Heart right ventricle (tissue), 16 donors: Measurements from ENCODE around the gene ECM1. TPM values are rescaled to one million over a fixed set of nuclear protein-coding genes. Genes with fewer than 3 reads are reported as not detected.

ENCODE experiments used
- ATAC-seq, 8 donors: fragments of 200-7000 bp; cut with Tn5 transposase; one replicate each; pipeline ENCODE4 v1.9.1; 2020; ENCODE audit warnings: mild to moderate bottlenecking in 8 of 8, moderate library complexity in 8 of 8, moderate number of reproducible peaks in 1 of 8
- DNase-seq, 2 donors: peaks; one replicate each; pipeline ENCODE4 v3.0.0-alpha.2; 2020
- H3K27ac ChIP-seq, 10 donors: fragments of 200-600 bp; sonication (generic) in 2 of 10; one replicate each; pipeline versions ENCODE4 v1.5.0 to v1.8.0; 2020 to 2022; ENCODE audit warnings: mild to moderate bottlenecking in 3 of 10
- H3K27me3 ChIP-seq, 7 donors: fragments of 200-600 bp; one replicate each; pipeline ENCODE4 v1.8.0; 2021 to 2022; ENCODE audit warnings: mild to moderate bottlenecking in 2 of 7
- H3K36me3 ChIP-seq, 9 donors: fragments of 200-600 bp; sonication (generic) in 1 of 9; one replicate each; pipeline versions ENCODE4 v1.5.0 to v1.8.0; 2020 to 2022; ENCODE audit warnings: mild to moderate bottlenecking in 2 of 9
- H3K4me1 ChIP-seq, 9 donors: fragments of 200-600 bp; sonication (generic) in 1 of 9; one replicate each; pipeline versions ENCODE4 v1.5.0 to v1.8.0; 2020 to 2022; ENCODE audit warnings: mild to moderate bottlenecking in 4 of 9
- H3K4me3 ChIP-seq, 10 donors: fragments of 200-600 bp; sonication (generic) in 2 of 10; one replicate each; pipeline versions ENCODE4 v1.5.0 to v1.8.0; 2020 to 2022; ENCODE audit warnings: mild to moderate bottlenecking in 7 of 10, moderate library complexity in 2 of 10
- H3K9me3 ChIP-seq, 11 donors: fragments of 200-600 bp in 10 of 11; sonication (generic) in 2 of 11; one replicate each; pipeline versions ENCODE4 v1.5.0 to v1.8.0; 2013 to 2022; ENCODE audit warnings: mild to moderate bottlenecking in 2 of 11, control low read depth in 1 of 11, moderate library complexity in 1 of 11
- WGBS, 2 donors: extraction: QIAGEN DNeasy Blood & Tissue Kit; methylation state at CpG; one replicate each; pipeline ENCODE4 v1.1.7; 2013; ENCODE audit warnings: inconsistent platforms in 1 of 2; 5-methylcytosine and 5-hydroxymethylcytosine counted together
- intact Hi-C, 10 donors: fragments of 100-400 bp; cut with DNase I; formaldehyde crosslinking; loops; one replicate each; pipeline versions ENCODE4 v1.11.1 to v1.14.2; 2022
- polyA plus RNA-seq, 2 donors: library from polyadenylated mRNA; stranded (reverse); fragments of 200-250 nt; gene quantifications; one replicate each; pipeline ENCODE4 v1.2.3, GENCODE V29; 2013
- total RNA-seq, 10 donors: library from RNA; stranded (reverse); fragmentation: NEBNext Ultra II Directional in 3 of 10; extraction: Animal tissue kit (Norgen Biotek cat#: 25700) in 3 of 10; gene quantifications; one replicate each; pipeline versions ENCODE4 v1.2.1 to v1.2.4, GENCODE V29; 2021 to 2023
- TF ChIP-seq, protein P1 (sequence below), 9 donors: fragments of 200-600 bp; sonication (generic) in 2 of 9; IDR thresholded peaks; one replicate each; pipeline versions ENCODE4 v1.5.0 to v1.8.0; 2021 to 2022; ENCODE audit warnings: antibody characterized with exemption in 9 of 9, mild to moderate bottlenecking in 5 of 9, moderate library complexity in 1 of 9
- donor health status: Arrhythmogenic right ventricular cardiomyopathy.
- donor health status: ischemic (EF 13 %, LVEDD 7.1; RV severe dilation, severe dysfunction).
- donor health status: healthy with polysubstance abuse.
- donor health status: DM: no; HTN: yes; CAD: no.
- donor health status: DM: no; HTN: no; CAD: no.
- donor health status: ischemic (EF 25% LVEDD 6.9; RV normal size, moderate dysfunction).
- donor health status: ischemic (EF 25% LVEDD 5.7; RV mildly dilated, moderate dysfunction).
- donor health status: healthy.
- donor health status: DM: yes; HTN: yes; CAD: no.
- donor health status: Ischemic cardiomyopathy.
- donor health status: ischemic (EF 35%, LVEDD 5.7; RV mildly dilated, moderate dysfunction).
- donor health status: nonischemic (EF 11% LVEDD 7.7; RV severe dilation, severe dysfunction).
- donor health status: DM: yes; HTN: yes; CAD: no.
- donor health status: PGD.
- donor health status: ischemic (EF 29% LVEDD 5.4; RV normal size, mild dysfunction).
- donor health status: nonischemic (EF 23%, LVEDD 6.1; RV moderate dilation, normal function).

Gene ECM1
- total and polyA plus RNA-seq, 12 donors = 5.8 to 28.2 (median 15.8) TPM

- no peak for DNase-seq
- intact Hi-C loops = loop anchor here in 5 of 10 donors (5.0 to 10.0 kb wide), 4 partner anchors 35 to 65 kb away; partner anchors contain the start of gene ECM1 (in 1 of the 5)
- no peak overlapping the region for H3K4me3 ChIP-seq
- H3K27ac ChIP-seq = peak overlapping the region in 6 of 10 donors; percentile 3 to 81 (median 22)
- TF ChIP-seq, protein P1, sequence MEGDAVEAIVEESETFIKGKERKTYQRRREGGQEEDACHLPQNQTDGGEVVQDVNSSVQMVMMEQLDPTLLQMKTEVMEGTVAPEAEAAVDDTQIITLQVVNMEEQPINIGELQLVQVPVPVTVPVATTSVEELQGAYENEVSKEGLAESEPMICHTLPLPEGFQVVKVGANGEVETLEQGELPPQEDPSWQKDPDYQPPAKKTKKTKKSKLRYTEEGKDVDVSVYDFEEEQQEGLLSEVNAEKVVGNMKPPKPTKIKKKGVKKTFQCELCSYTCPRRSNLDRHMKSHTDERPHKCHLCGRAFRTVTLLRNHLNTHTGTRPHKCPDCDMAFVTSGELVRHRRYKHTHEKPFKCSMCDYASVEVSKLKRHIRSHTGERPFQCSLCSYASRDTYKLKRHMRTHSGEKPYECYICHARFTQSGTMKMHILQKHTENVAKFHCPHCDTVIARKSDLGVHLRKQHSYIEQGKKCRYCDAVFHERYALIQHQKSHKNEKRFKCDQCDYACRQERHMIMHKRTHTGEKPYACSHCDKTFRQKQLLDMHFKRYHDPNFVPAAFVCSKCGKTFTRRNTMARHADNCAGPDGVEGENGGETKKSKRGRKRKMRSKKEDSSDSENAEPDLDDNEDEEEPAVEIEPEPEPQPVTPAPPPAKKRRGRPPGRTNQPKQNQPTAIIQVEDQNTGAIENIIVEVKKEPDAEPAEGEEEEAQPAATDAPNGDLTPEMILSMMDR (IDR thresholded peaks at IDR 0.05) = no peak
- H3K4me1 ChIP-seq = peaks cover 0 to 48% (median 22%) of the 10 kb centered on the region in 9 donors
- peaks cover 0 to 67% (median 27%) of the 10 kb centered on the region in 9 donors for H3K36me3 ChIP-seq
- no peaks in the 10 kb centered on the region for H3K9me3 ChIP-seq
- WGBS, 2 donors = 88 to 93% methylated on average over 10 of the region's 10 CpGs
- peak in 4 of 8 donors; percentile 10 to 39 (median 18) for ATAC-seq
- no peaks in the 10 kb centered on the region for H3K27me3 ChIP-seq
Measured at GRCh38 chr1:150472601-150473200, 35.2 kb upstream of the ECM1 start.

DNA sequence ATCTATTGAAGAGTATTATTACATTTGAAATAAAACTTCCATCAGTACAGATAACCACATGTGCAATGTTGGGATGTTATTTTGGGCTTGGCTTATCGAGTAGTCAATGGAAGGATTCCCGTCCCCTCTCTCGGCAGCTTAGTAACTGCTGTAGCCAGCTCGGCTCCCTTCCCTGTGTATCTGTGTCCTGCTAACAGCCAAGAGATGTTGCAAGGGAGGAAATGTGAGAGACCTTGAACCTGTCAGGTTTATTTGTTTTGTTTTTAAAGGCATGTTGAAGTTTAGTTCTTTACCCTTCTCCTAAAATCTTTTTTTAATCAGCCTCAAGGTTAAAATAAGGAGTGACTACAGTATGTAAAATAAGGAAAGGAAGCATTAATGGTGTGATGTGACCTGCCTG, 34.2 kb upstream of the ECM1 start:
- intact Hi-C loops = loop anchor here in 5 of 10 donors (5.0 to 10.0 kb wide), 4 partner anchors 34 to 64 kb away; partner anchors contain the start of gene ECM1 (in 1 of the 5)
- H3K36me3 ChIP-seq = peaks cover 0 to 58% (median 25%) of the 10 kb centered on the region in 9 donors
- no peaks in the 10 kb centered on the region for H3K27me3 ChIP-seq
- DNase-seq = peak; percentile 24 to 40
- TF ChIP-seq, protein P1 (IDR thresholded peaks at IDR 0.05) = no peak
- no peaks in the 10 kb centered on the region for H3K9me3 ChIP-seq
- peaks cover 4 to 52% (median 26%) of the 10 kb centered on the region in 9 donors for H3K4me1 ChIP-seq
- peak overlapping the region in 9 of 10 donors; percentile 12 to 81 (median 51) for H3K27ac ChIP-seq
- WGBS, 2 donors = 40 to 41% methylated on average over 4 of the region's 4 CpGs
- no peak overlapping the region for H3K4me3 ChIP-seq
- ATAC-seq = peak; percentile 66 to 91 (median 77)

- ATAC-seq = no peak
- no peaks in the 10 kb centered on the region for H3K27me3 ChIP-seq
Measured at GRCh38 chr1:150474869-150475268, 33.0 kb upstream of the ECM1 start.

DNA sequence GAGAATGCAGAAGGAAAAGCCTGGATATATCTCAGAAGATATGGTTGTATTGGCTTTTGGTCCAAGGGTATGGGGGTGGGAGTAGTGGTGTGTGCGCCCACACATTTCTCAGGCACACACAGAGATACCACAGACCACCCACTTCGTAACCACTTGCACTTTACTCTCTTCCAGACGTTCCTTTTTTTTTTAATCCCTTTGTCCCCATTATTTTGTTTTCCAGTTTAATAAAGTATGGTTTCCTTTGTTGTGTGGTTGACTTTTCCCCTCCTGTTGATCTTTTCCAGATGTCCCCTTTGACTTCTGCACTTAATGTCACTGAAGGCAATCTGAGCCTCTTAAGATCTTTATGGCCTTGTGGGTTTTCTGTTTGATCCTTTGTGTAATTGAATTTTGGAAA, 31.2 kb upstream of the ECM1 start:
- H3K4me3 ChIP-seq = no peak overlapping the region
- no peaks in the 10 kb centered on the region for H3K27me3 ChIP-seq
- WGBS, 2 donors = 65 to 73% methylated on average over 3 of the region's 3 CpGs
- H3K9me3 ChIP-seq = no peaks in the 10 kb centered on the region
- H3K36me3 ChIP-seq = peaks cover 0 to 27% (median 9%) of the 10 kb centered on the region in 9 donors
- peak overlapping the region in 3 of 10 donors; percentile 14 to 74 (median 45) for H3K27ac ChIP-seq
- ATAC-seq (no peak), DNase-seq (no peak)
- H3K4me1 ChIP-seq = peaks cover 4 to 44% (median 26%) of the 10 kb centered on the region in 9 donors
- TF ChIP-seq, protein P1 (IDR thresholded peaks at IDR 0.05) = no peak
- intact Hi-C loops = loop anchor here in 2 of 10 donors (5.0 to 10.0 kb wide), 2 partner anchors 56 to 58 kb away; no protein-coding TSS in a partner anchor

More at GRCh38 chr1:150474869-150475268, 33.0 kb upstream of the ECM1 start:
- intact Hi-C loops = loop anchor here in 6 of 10 donors (5.0 to 10.0 kb wide), 4 partner anchors 32 to 62 kb away; partner anchors contain the start of gene ECM1 (in 1 of the 6)
- TF ChIP-seq, protein P1 (IDR thresholded peaks at IDR 0.05) = no peak
- H3K4me3 ChIP-seq = no peak overlapping the region
- WGBS, 2 donors = 73 to 78% methylated on average over 4 of the region's 4 CpGs
- no peaks in the 10 kb centered on the region for H3K9me3 ChIP-seq
- H3K36me3 ChIP-seq = peaks cover 0 to 46% (median 25%) of the 10 kb centered on the region in 9 donors
- H3K4me1 ChIP-seq = peaks cover 4 to 52% (median 26%) of the 10 kb centered on the region in 9 donors
- peak overlapping the region in 4 of 10 donors; percentile 51 to 81 (median 54) for H3K27ac ChIP-seq
- DNase-seq = no peak
